K562 (cell line): ENCODE results near the gene ALKBH4. TPM values are rescaled to one million over a fixed set of nuclear protein-coding genes. Genes with fewer than 3 reads are reported as not detected.

Experiments used
- ATAC-seq: fragments of 200-7000 bp; cut with Tn5 transposase; 3 replicates; pipeline ENCODE4 v1.9.1; 2020; ENCODE audit warnings: moderate library complexity
- BruUV-seq: library from RNA; stranded (reverse); fragments of 400-500 nt; replicated peaks from 2 replicates; lab custom pipeline; 2021; lab: Mats Ljungman, UMichigan
- CTCF ChIA-PET: fragments of 300-600 bp; formaldehyde crosslinking; extraction: SDS; loops from one replicate; lab custom pipeline; 2021; ENCODE audit warnings: low intra/inter-chr PET ratio; lab: Yijun Ruan, JAX
- POLR2A ChIA-PET: fragments of 300-600, 350-650 bp; sonication (Branson Sonifier 250); formaldehyde crosslinking; extraction: SDS; loops from one replicate; lab custom pipeline; 2021; ENCODE audit warnings: antibody characterized with exemption, inconsistent platforms; lab: Yijun Ruan, JAX
- DNase-seq, 4 experiments: peaks; one replicate each; pipeline versions ENCODE4 v3.0.0 to v3.0.0-alpha.2; 2011 to 2018; ENCODE audit warnings: low spot score in 3 of 4, mixed read lengths in 3 of 4; ENCODE audit errors: extremely low read depth in 1 of 4
- FAIRE-seq: peaks from 2 replicates; lab custom pipeline; 2011; peaks lifted over from hg19 to GRCh38; lab: Jason Lieb, UNC
- H2AFZ ChIP-seq: 2 replicates; pipeline ENCODE4 v1.6.0; 2011; ENCODE audit warnings: low read depth, low read length, control low read depth, inconsistent platforms
- H3K27ac ChIP-seq: fragments of 200-600 bp; 3 replicates; pipeline ENCODE4 v1.8.0; 2011; ENCODE audit warnings: low read depth, mild to moderate bottlenecking, control low read depth, inconsistent platforms, low read length, moderate library complexity, mixed read lengths; ENCODE audit errors: extremely low read depth
- H3K27me3 ChIP-seq, 2 experiments: fragments of 300-600 bp in 1 of 2; 2 replicates in 1 of 2; 3 replicates in 1 of 2; pipeline versions ENCODE4 v1.6.0 to v1.8.0; 2011; ENCODE audit warnings: inconsistent platforms in 2 of 2, low read length in 2 of 2, mild to moderate bottlenecking in 1 of 2, mixed read lengths in 1 of 2, moderate library complexity in 1 of 2; ENCODE audit not compliant: control insufficient read depth in 2 of 2, insufficient read depth in 2 of 2
- H3K36me3 ChIP-seq: fragments of 300-600 bp; 3 replicates; pipeline ENCODE4 v1.8.0; 2011; ENCODE audit warnings: mild to moderate bottlenecking, low read length, inconsistent platforms; ENCODE audit not compliant: control insufficient read depth, insufficient read depth
- H3K4me1 ChIP-seq, 2 experiments: fragments of 200-600 bp in 1 of 2; replicated peaks in 1 of 2; 2 replicates in 1 of 2; 3 replicates in 1 of 2; pipeline versions ENCODE4 v1.5.1 to v1.8.0; 2011; ENCODE audit warnings: inconsistent platforms in 2 of 2, low read length in 2 of 2, mild to moderate bottlenecking in 1 of 2, mixed read lengths in 1 of 2, moderate library complexity in 1 of 2; ENCODE audit not compliant: control insufficient read depth in 2 of 2, insufficient read depth in 2 of 2
- H3K4me2 ChIP-seq: 2 replicates; pipeline ENCODE4 v1.6.1; 2011; ENCODE audit warnings: low read length, control low read depth, inconsistent platforms, mixed read lengths; ENCODE audit not compliant: insufficient read depth
- H3K4me3 ChIP-seq: fragments of 200-600 bp; sonication (generic), shearing (Covaris generic); 2 replicates; pipeline ENCODE4 v1.5.1; 2016; ENCODE audit warnings: control low read depth, inconsistent platforms
- H3K79me2 ChIP-seq: fragments of 200-600 bp; 3 replicates; pipeline ENCODE4 v1.8.0; 2011; ENCODE audit warnings: low read length, inconsistent platforms; ENCODE audit not compliant: control insufficient read depth, insufficient read depth
- H3K9ac ChIP-seq, 2 experiments: 2 replicates each; pipeline versions ENCODE4 v1.6.0 to v1.6.1; 2011; ENCODE audit warnings: low read depth in 2 of 2, low read length in 2 of 2, control low read depth in 1 of 2, inconsistent platforms in 1 of 2, mild to moderate bottlenecking in 1 of 2, mixed read lengths in 1 of 2; ENCODE audit not compliant: insufficient read depth in 1 of 2
- H3K9me1 ChIP-seq: one replicate; pipeline ENCODE4 v1.6.0; 2011; ENCODE audit warnings: inconsistent platforms, mild to moderate bottlenecking, low read length, moderate library complexity; ENCODE audit not compliant: control insufficient read depth, insufficient read depth
- H3K9me3 ChIP-seq: replicated peaks from 2 replicates; pipeline ENCODE4 v1.5.1; 2011; ENCODE audit warnings: low read depth, low read length, inconsistent platforms; ENCODE audit not compliant: control insufficient read depth, insufficient read depth
- H4K20me1 ChIP-seq: replicated peaks from 2 replicates; pipeline ENCODE4 v1.6.1; 2011; ENCODE audit warnings: low read length, inconsistent platforms, mixed read lengths; ENCODE audit not compliant: control insufficient read depth, insufficient read depth
- ATF6 ChIP-seq: sonication (generic); formaldehyde crosslinking; IDR thresholded peaks from 2 replicates; pipeline ENCODE4 v1.4.0; 2020; ENCODE audit warnings: mild to moderate bottlenecking, missing genetic modification reagents
- HNRNPK ChIP-seq: fragments of 200-400 bp; formaldehyde crosslinking; IDR thresholded peaks from one replicate; pipeline ENCODE4 v1.6.1; 2018; ENCODE audit warnings: mild to moderate bottlenecking, low read depth, low read length; ENCODE audit not compliant: poor library complexity, severe bottlenecking
- RBFOX2 ChIP-seq: fragments of 200-400 bp; formaldehyde crosslinking; IDR thresholded peaks from 2 replicates; pipeline ENCODE4 v1.6.1; 2017; ENCODE audit warnings: low read depth, mild to moderate bottlenecking, low read length, moderate library complexity
- REST ChIP-seq, 2 experiments: fragments of 450-650 bp; formaldehyde crosslinking in 1 of 2; IDR thresholded peaks; 2 replicates each; pipeline versions ENCODE4 v1.4.0 to v1.6.1; 2014 to 2020; ENCODE audit warnings: mild to moderate bottlenecking in 2 of 2, borderline replicate concordance in 1 of 2, low read depth in 1 of 2
- SRSF3 ChIP-seq: fragments of 200-400 bp; formaldehyde crosslinking; IDR thresholded peaks from 2 replicates; pipeline ENCODE4 v1.6.1; 2016; ENCODE audit warnings: mild to moderate bottlenecking, low read length, moderate library complexity; ENCODE audit not compliant: insufficient read depth
- ZC3H8 ChIP-seq: fragments of 450-650 bp; IDR thresholded peaks from 2 replicates; pipeline ENCODE4 v1.6.1; 2017
- ZNF592 ChIP-seq: fragments of 450-650 bp; IDR thresholded peaks from 2 replicates; pipeline ENCODE4 v1.6.1; 2017; ENCODE audit warnings: antibody characterized with exemption, mild to moderate bottlenecking
- WGBS: fragments of 100-300 bp; shearing (Covaris generic); methylation state at CpG from one replicate; pipeline ENCODE4 v1.1.6; 2016; ENCODE audit warnings: low coverage, mixed read lengths; ENCODE audit not compliant: insufficient coverage; ENCODE audit errors: missing lambda C conversion rate; 5-methylcytosine and 5-hydroxymethylcytosine counted together
- in situ Hi-C: fragments of 300-500 bp; cut with MboI; formaldehyde crosslinking; loops from 4 replicates; pipeline ENCODE4 v1.15.0; 2018; ENCODE audit warnings: inconsistent platforms, mixed read lengths
- intact Hi-C: fragments of 100-400 bp; cut with micrococcal nuclease; formaldehyde crosslinking; loops from 2 replicates; pipeline ENCODE4 v1.14.2; 2022
- polyA plus RNA-seq, 8 experiments: library from polyadenylated mRNA; depleted of rRNA in 4 of 8; stranded (reverse) in 5 of 8; unstranded in 3 of 8; fragments of >200 nt; fragmentation: Nextera tagmentation in 2 of 8; fragmentation: Illumina TruSeq in 1 of 8; extraction: Ambion mirVana in 2 of 8; extraction: Trizol in 1 of 8; gene quantifications; 2 replicates each; pipeline versions ENCODE4 v1.2.1 to v1.2.3, GENCODE V29; 2011 to 2014; ENCODE audit warnings: inconsistent platforms in 1 of 8, missing spikeins in 1 of 8
- total RNA-seq, 7 experiments: library from RNA; depleted of rRNA in 6 of 7; stranded (reverse); fragments of >200 nt in 6 of 7; fragmentation: Illumina TruSeq in 2 of 7; extraction: Trizol in 2 of 7; gene quantifications; 2 replicates each; pipeline versions ENCODE4 v1.2.1 to v1.2.3, GENCODE V29; 2011 to 2021; ENCODE audit warnings: low replicate concordance in 1 of 7

Gene ALKBH4
- total and polyA plus RNA-seq, 9 of the 15 experiments (the other 6 are each of a cell fraction or from before 2014, with no cell fraction given), result 4.6 to 21.4 (median 11.8) TPM

DNA sequence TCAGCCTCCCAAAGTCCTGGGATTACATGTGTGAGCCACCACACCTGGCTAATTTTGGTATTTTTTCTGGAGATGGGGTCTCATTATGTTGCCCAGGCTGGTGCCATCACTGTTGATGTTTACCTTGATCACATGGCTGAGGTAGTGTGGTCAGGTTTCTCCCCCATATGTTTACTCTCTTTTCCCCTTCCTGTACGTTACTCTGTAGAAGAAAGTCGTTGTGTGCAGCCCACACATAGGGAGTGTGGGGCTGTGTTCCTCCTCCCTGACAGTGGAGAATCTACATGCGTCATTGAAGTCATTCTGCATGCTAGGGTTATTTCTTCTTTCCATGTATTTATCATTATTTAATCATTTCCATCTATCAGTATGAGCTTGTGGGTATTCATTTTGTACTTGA is 47.6 kb downstream of the ALKBH4 start:
- ATAC-seq, result no peak
- in situ Hi-C loops, result no loop called here
- BruUV-seq, result no TSS peak
- peaks cover 9% of the 10 kb centered on the region for H4K20me1 ChIP-seq
- no peak overlapping the region for H3K9ac ChIP-seq
- no peak for DNase-seq
- no peak for FAIRE-seq
- no peak overlapping the region for H3K4me3 ChIP-seq
- intact Hi-C loops, result no loop called here
- CTCF ChIA-PET, result no interaction called here
- H3K27me3 ChIP-seq, result no peaks in the 10 kb centered on the region
- peaks cover 13% of the 10 kb centered on the region for H3K79me2 ChIP-seq
- no peak overlapping the region for H2AFZ ChIP-seq
- H3K9me1 ChIP-seq, result no peaks in the 10 kb centered on the region
- H3K27ac ChIP-seq, result no peak overlapping the region
- H3K4me1 ChIP-seq, result peaks cover 24 to 31% of the 10 kb centered on the region in 2 experiments
- no peaks in the 10 kb centered on the region for H3K9me3 ChIP-seq
- H3K4me2 ChIP-seq, result no peak overlapping the region
- 77% methylated on average over 3 of the region's 3 CpGs for WGBS
- H3K36me3 ChIP-seq, result peaks cover 78% of the 10 kb centered on the region
- POLR2A ChIA-PET, result interaction anchor here (0.6 to 1.3 kb wide), 2 partner anchors 10 to 22 kb away, joined by 3 to 4 read pairs; no protein-coding TSS in a partner anchor
- TF ChIP-seq RBFOX2 (no peak), ZNF592 (no peak), ATF6 (CRISPR knock-in tag) (no peak), ZC3H8 (no peak), SRSF3 (no peak), HNRNPK (no peak), REST (IDR thresholded peaks at IDR 0.05; ENCODE audit: borderline replicate concordance) (no peak), REST (CRISPR knock-in tag; IDR thresholded peaks at IDR 0.05; ENCODE audit: low read depth) (no peak)
